ENCODE results near the gene ING2.
"Not testable (repeated sequence)": the region's sequence is repeated elsewhere in the genome, so short reads cannot be mapped to it uniquely, and the experiment has no call there.

The ING2 gene

DNA sequence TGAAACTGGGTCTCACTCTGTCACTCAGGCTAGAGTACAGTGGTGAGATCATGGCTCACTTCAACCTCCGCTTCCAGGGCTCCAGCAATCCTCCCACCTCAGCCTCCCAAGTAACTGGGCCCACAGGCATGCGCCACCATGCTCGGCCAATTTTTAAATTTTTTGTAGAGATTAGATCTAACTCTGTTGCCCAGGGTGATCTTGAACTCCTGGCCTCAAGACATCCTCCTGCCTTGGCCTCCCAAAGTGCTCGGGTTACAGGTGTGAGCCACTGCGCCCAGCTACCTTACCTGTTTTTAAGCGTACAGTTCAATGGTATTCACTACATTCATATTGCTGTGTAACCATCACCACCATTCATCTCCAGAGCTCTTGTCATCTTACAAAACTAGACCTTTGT is 41.5 kb downstream of the ING2 start:
- no peaks in the 10 kb centered on the region for H4K20me1 ChIP-seq
- H3K4me1 ChIP-seq: no peaks in the 10 kb centered on the region
- no peaks in the 10 kb centered on the region for H3K27me3 ChIP-seq
- no peak overlapping the region for H3K4me2 ChIP-seq
- no peak overlapping the region for H3K4me3 ChIP-seq
- TF ChIP-seq Cebpa-rat (IDR thresholded peaks at IDR 0.05): no peak
- no peak overlapping the region for H3K27ac ChIP-seq
- H3K36me3 ChIP-seq: no peaks in the 10 kb centered on the region
- no peaks in the 10 kb centered on the region for H3K9me3 ChIP-seq
- no peak overlapping the region for H3K9ac ChIP-seq

GRCh38 chr4:183548306-183548705 is 43.4 kb downstream of the ING2 start:
- Histone ChIP-seq H3K27ac (no peak overlapping the region), H4K20me1 (no peaks in the 10 kb centered on the region), H3K4me3 (no peak overlapping the region), H3K9me3 (peaks cover 9% of the 10 kb centered on the region; the same call in 1 of the 2 replicates), H3K27me3 (no peaks in the 10 kb centered on the region), H3K9ac (no peak overlapping the region), H3K4me2 (no peak overlapping the region), H3K4me1 (no peaks in the 10 kb centered on the region), H3K36me3 (no peaks in the 10 kb centered on the region)
- no peak for TF ChIP-seq Cebpa-rat (IDR thresholded peaks at IDR 0.05)

DNA sequence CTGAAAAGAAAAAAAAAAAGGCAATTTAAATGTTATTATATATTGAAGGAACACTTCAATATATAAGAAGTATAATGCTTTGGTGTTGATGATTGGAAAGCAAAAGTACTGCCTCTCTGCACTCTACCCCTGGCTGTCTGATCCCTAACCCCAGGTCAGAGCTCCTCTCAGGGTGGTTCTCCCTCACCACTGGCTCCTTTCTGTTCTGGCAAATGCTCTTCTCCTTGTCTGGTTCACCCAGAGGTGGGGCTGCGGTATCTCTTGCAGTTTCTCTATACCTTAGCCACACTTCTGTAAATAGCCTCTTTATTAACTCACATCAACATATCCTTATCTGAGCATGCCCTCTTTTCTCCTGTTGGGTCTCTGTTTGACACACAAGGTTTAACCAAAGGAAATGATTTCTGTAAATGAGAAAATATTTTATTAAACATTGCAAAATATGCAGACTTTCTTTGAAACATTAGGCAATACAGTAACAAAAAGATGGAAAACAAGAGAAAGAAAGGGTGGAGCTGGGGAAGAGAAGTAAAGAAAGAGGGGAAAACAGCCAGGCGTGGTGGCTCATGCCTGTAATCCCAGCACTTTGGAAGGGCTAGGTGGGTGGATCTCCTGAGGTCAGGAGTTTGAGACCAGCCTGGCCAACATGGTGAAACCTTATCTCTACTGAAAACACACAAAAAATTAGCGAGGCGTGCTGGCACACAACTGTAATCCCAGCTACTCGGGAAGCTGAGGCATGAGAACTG is 45.7 kb downstream of the ING2 start:
- Histone ChIP-seq H3K4me3 (no peak overlapping the region), H3K4me2 (no peak overlapping the region), H3K9me3 (peaks cover 9% of the 10 kb centered on the region; the same call in 1 of the 2 replicates), H3K9ac (no peak overlapping the region), H3K4me1 (no peaks in the 10 kb centered on the region), H4K20me1 (no peaks in the 10 kb centered on the region), H3K36me3 (no peaks in the 10 kb centered on the region), H3K27ac (no peak overlapping the region), H3K27me3 (no peaks in the 10 kb centered on the region)
- no peak for TF ChIP-seq Cebpa-rat (IDR thresholded peaks at IDR 0.05)

DNA sequence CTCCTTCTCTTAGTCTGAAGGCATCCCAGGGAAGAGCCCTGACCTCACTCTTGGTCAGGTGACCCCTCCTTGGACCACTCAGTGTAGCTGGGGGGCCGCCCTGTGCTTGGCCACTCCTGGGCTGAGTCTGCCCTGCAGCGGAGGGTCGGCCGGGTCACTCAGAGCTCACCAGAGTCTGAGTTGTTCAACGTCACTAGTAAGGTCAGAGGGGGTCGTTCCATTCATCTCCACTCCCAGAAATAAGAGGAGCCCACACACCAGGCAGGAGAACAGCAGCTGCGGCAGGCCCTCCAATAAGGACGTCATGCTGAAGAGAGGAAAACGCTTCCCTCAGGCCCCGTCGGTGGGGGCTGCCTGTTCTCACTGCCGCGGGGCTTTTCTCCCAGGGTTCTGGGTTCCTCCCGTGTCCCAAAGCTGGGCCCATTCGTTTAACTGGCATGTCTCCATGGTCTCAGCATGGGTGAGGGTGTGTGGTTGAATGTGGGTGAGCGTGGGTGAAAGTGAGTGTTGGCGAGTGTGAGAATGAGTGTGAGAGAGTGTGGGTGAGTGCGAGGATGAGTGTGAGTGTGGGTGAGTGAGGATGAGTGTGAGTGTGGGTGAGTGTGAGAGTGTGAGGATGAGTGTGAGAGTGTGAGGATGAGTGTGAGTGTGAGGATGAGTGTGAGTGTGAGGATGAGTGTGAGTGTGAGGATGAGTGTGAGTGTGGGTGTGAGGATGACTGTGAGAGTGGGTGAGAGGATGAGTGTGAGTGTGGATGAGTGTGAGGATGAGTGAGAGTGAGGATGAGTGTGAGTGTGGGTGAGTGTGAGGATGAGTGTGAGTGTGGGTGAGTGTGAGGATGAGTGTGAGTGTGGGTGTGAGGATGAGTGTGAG is 47.7 kb downstream of the ING2 start:
- H3K4me2 ChIP-seq: no peak overlapping the region
- no peaks in the 10 kb centered on the region for H3K4me1 ChIP-seq
- no peak overlapping the region for H3K27ac ChIP-seq
- no peak overlapping the region for H3K4me3 ChIP-seq
- no peak for TF ChIP-seq Cebpa-rat (IDR thresholded peaks at IDR 0.05)
- H3K36me3 ChIP-seq: no peaks in the 10 kb centered on the region
- H3K9ac ChIP-seq: no peak overlapping the region
- H3K9me3 ChIP-seq: peaks cover 9% of the 10 kb centered on the region; the same call in 1 of the 2 replicates
- no peaks in the 10 kb centered on the region for H3K27me3 ChIP-seq
- H4K20me1 ChIP-seq: no peaks in the 10 kb centered on the region

DNA sequence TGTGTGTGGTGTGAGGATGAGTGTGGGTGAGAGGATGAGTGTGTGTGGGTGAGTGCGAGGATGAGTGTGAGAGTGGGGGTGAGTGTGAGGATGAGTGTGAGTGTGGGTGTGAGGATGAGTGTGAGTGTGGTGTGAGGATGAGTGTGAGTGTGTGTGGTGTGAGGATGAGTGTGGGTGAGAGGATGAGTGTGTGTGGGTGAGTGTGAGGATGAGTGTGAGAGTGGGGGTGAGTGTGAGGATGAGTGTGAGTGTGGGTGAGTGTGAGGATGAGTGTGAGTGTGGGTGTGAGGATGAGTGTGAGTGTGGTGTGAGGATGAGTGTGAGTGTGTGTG is 48.3 kb downstream of the ING2 start:
- H3K4me2 ChIP-seq, H3K27me3 ChIP-seq: not testable (repeated sequence)

GRCh38 chr4:183553601-183554345 is 48.9 kb downstream of the ING2 start:
- Histone ChIP-seq H3K27me3 (no peaks in the 10 kb centered on the region), H3K27ac (no peak overlapping the region), H3K9ac (no peak overlapping the region), H4K20me1 (no peaks in the 10 kb centered on the region), H3K36me3 (no peaks in the 10 kb centered on the region), H3K4me2 (no peak overlapping the region), H3K9me3 (peaks cover 9% of the 10 kb centered on the region; the same call in 1 of the 2 replicates), H3K4me1 (no peaks in the 10 kb centered on the region), H3K4me3 (no peak overlapping the region)
- no peak for TF ChIP-seq Cebpa-rat (IDR thresholded peaks at IDR 0.05)

More for the DNA sequence above, 48.3 kb downstream of the ING2 start:
- H3K36me3 ChIP-seq, H3K9me3 ChIP-seq, H3K4me1 ChIP-seq, H3K9ac ChIP-seq, H3K27ac ChIP-seq, H3K4me3 ChIP-seq, H4K20me1 ChIP-seq: not testable (repeated sequence)

- Histone ChIP-seq H4K20me1 (no peaks in the 10 kb centered on the region), H3K9me3 (peaks cover 9% of the 10 kb centered on the region; the same call in 1 of the 2 replicates), H3K4me2 (no peak overlapping the region), H3K27me3 (no peaks in the 10 kb centered on the region), H3K4me1 (no peaks in the 10 kb centered on the region), H3K27ac (no peak overlapping the region), H3K36me3 (no peaks in the 10 kb centered on the region), H3K9ac (no peak overlapping the region), H3K4me3 (no peak overlapping the region)
- no peak for TF ChIP-seq Cebpa-rat (IDR thresholded peaks at IDR 0.05)
These were observed 49.5 kb downstream of the ING2 start for GRCh38 chr4:183554346-183554686.

GRCh38 chr4:183554878-183555585 is 50.2 kb downstream of the ING2 start:
- Histone ChIP-seq H3K9ac (no peak overlapping the region), H3K27me3 (no peaks in the 10 kb centered on the region), H3K4me3 (no peak overlapping the region), H3K4me1 (no peaks in the 10 kb centered on the region), H3K36me3 (no peaks in the 10 kb centered on the region), H3K4me2 (no peak overlapping the region), H4K20me1 (no peaks in the 10 kb centered on the region), H3K9me3 (peaks cover 9% of the 10 kb centered on the region; the same call in 1 of the 2 replicates), H3K27ac (no peak overlapping the region)
- TF ChIP-seq Cebpa-rat (IDR thresholded peaks at IDR 0.05): no peak

DNA sequence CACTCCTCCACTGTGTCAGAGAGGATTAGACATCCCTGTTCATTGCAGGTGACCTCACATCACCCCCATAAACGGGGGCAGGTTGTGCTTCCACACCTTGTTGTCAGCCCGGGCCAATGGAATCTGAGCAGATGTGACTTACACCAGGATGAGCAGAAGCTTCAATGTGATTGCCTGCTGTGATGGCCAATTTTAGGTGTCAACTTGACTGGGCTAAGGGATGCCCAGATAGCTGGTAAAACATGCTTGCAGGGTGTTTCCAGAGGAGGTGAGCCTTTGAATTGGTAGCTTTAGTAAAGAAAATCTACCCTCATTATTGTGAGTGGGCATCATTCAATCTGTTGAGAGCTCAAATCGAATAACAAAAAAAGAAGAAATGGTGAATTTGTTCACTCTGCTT is 52.1 kb downstream of the ING2 start:
- Histone ChIP-seq H3K27me3 (no peaks in the 10 kb centered on the region), H3K36me3 (no peaks in the 10 kb centered on the region), H3K4me2 (no peak overlapping the region), H3K4me1 (no peaks in the 10 kb centered on the region), H4K20me1 (no peaks in the 10 kb centered on the region), H3K4me3 (no peak overlapping the region), H3K27ac (no peak overlapping the region), H3K9me3 (peaks cover 6% of the 10 kb centered on the region; the same call in 1 of the 2 replicates), H3K9ac (no peak overlapping the region)
- no peak for TF ChIP-seq Cebpa-rat (IDR thresholded peaks at IDR 0.05)
